GM23338 (cell line): Measurements from ENCODE around the gene CHMP6.

Source experiments
- CREB1 ChIP-seq: fragments of 250-450 bp; sonication (Bioruptor Pico); IDR thresholded peaks from 2 replicates; pipeline ENCODE4 v1.5.0; 2020; ENCODE audit warnings: low read depth, mild to moderate bottlenecking, moderate library complexity
- CTCF ChIP-seq, 2 experiments: fragments of 200-600 bp in 1 of 2; sonication (generic) in 1 of 2; conservative IDR thresholded peaks; 2 replicates each; pipeline versions ENCODE4 v1.5.1 to v1.6.1; 2016 to 2017; ENCODE audit warnings: antibody characterized with exemption in 2 of 2, low read depth in 2 of 2, mild to moderate bottlenecking in 2 of 2, moderate library complexity in 1 of 2
- POLR2AphosphoS5 ChIP-seq: IDR thresholded peaks from 2 replicates; pipeline ENCODE4 v1.6.1; 2016; ENCODE audit warnings: antibody characterized with exemption, low read depth
- REST ChIP-seq: IDR thresholded peaks from one replicate; pipeline ENCODE4 v1.6.1; 2018; ENCODE audit warnings: antibody characterized with exemption; ENCODE audit not compliant: unreplicated experiment

GRCh38 chr17:81039096-81039495 is 47.5 kb downstream of the CHMP6 start:
- TF ChIP-seq CREB1 (CRISPR knock-in tag) (no peak), CTCF (conservative IDR thresholded peaks at IDR 0.05; ENCODE audit: low read depth in 2 of 2) (no peak), POLR2AphosphoS5 (no peak), REST (no peak)
